ENCODE results near the gene ZFYVE21. TPM values are rescaled to one million over a fixed set of nuclear protein-coding genes. Genes with fewer than 3 reads are reported as not detected.

Gene ZFYVE21
- total RNA-seq, result 10 to 100 TPM; 18.9 to 19.3 TPM

DNA sequence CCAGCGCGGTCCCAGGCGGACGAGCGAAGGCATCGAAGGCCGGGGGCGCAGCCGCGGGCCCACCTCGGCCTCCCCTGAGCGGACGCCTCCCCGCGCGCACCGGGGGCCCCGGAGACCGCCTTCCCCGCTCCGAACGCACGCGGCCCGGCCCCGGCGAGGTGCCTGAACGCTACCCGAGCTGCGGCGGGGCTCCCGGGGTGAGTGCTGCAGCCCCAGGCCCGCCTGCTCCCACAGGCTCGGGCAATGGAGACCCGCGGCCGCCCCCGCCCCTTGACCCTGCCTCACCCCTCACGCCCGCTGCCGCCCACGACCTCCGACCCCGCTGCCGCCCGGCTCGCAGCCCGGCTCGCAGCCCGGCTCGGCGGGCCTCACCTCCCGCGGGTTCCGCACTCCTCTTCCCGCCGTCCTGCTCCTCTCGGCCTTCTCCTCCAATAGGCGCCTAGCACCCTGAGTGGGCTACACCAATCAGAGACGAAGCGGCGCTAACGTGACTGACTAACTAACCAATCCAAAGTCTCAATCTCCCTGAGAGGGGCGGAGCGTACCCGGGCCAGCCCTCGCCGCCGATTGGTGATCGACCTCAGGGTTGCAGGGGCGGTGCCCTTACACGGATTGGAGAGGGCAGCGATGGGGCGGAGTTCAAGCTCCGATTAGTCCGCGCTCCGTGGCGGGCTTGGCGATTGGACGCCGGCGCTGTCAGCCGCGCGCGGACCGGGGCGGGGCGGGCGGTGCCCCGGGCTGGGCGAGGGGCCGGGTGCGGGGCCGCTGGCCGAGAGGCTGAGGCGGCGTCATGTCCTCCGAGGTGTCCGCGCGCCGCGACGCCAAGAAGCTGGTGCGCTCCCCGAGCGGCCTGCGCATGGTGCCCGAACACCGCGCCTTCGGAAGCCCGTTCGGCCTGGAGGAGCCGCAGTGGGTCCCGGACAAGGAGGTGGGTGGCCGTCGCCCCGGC, at the start of gene ZFYVE21, which contains the start of gene XRCC3:
TSS of gene ZFYVE21 (plus strand) at position 759 of the 949 bp plus-strand sequence. CDS start at position 791, 32 bp downstream.
TSS of gene XRCC3 (minus strand) at position 400 of the 949 bp plus-strand sequence. CDS start 4,364 bp downstream, outside the sequence.

Other genes with a start within 250 kb of the ZFYVE21 start
- 1 to 10 TPM; 4.4 to 4.5 TPM for gene CKB, start 193.0 kb upstream of the ZFYVE21 start, total RNA-seq
- 1 to 10 TPM; 7.4 TPM for gene TRMT61A, start 186.6 kb upstream of the ZFYVE21 start, total RNA-seq
- gene BAG5, start 153.2 kb upstream of the ZFYVE21 start, total RNA-seq, result 10 to 100 TPM; 30.5 to 31.4 TPM
- 10 to 100 TPM; 25.2 to 27.3 TPM for gene COA8, start 152.8 kb upstream of the ZFYVE21 start, total RNA-seq
- 100 to 1,000 TPM; 140 to 141 TPM for gene KLC1, start 86.6 kb upstream of the ZFYVE21 start, total RNA-seq
- gene XRCC3, start 359 bp upstream of the ZFYVE21 start, total RNA-seq, result 10 to 100 TPM; 26.0 to 28.3 TPM
- 10 to 100 TPM; 15.4 to 19.0 TPM for gene PPP1R13B, start 131.8 kb downstream of the ZFYVE21 start, total RNA-seq
- gene TDRD9, start 212.6 kb downstream of the ZFYVE21 start, total RNA-seq, result under 1 TPM; 0.05 to 0.39 TPM
- gene RD3L, start 226.7 kb downstream of the ZFYVE21 start, total RNA-seq, result not detected